ENCODE measurements around the gene SYK. TPM values are rescaled to one million over a fixed set of nuclear protein-coding genes. Genes with fewer than 3 reads are reported as not detected.

SYK gene
- total RNA-seq, 1 donor from 2014 or later, result 7.4 TPM

DNA sequence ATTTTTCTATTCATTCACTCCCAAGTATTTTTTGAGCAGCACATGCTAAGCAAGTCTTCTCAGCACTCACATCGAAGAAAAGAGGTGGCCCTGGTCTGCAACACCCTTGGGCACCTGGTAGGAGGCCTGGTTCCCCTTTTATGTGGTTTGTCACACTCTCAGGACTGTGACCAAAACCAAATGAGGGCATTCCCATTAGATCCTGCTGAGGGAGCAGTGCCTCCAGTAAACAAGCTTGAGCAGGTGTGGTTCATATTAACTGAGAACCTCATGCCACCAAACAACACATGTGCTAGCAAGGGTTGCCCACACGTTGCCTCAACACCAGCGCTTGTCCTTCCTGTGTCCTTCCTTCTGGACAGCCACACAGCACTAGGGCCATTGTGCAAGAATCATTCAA is 26.9 kb upstream of the SYK start:
- peaks cover 6% of the 10 kb centered on the region for H3K9me3 Mint-ChIP-seq (ENCODE audit: low read depth)
- H3K27ac Mint-ChIP-seq, result no peak overlapping the region
- H3K27me3 Mint-ChIP-seq, result no peaks in the 10 kb centered on the region
- DNase-seq (ENCODE audit: low spot score, unreplicated experiment), result no peak
- no peaks in the 10 kb centered on the region for H3K4me1 Mint-ChIP-seq (ENCODE audit: low read depth)
- no peaks in the 10 kb centered on the region for H3K36me3 Mint-ChIP-seq (ENCODE audit: insufficient read depth)
- no peak for TF ChIP-seq CTCF (IDR thresholded peaks at IDR 0.05; ENCODE audit: unreplicated experiment)
- no peak overlapping the region for H3K4me3 Mint-ChIP-seq (ENCODE audit: low read depth)

DNA sequence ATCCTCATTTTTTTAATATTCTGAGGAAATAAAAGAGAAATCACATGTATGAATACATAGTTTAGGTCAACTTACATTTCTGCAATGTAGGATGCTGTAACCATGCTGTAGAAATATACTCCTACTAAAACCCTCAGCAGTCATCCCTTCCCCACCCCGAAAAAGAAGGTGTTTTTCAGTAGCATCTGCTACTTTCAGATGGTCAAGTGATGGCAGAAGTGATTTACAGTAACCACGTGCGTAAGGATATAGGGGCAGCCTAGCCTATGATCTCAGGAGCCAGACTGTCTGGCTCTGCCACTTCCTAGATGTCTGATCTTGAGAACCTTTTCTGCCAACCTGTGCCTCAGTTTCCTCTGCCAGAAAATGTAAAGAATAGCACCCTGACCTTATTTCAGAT is 26.0 kb upstream of the SYK start:
- Mint-ChIP-seq H3K36me3 (ENCODE audit: insufficient read depth) (no peaks in the 10 kb centered on the region), H3K4me3 (ENCODE audit: low read depth) (no peak overlapping the region), H3K27ac (no peak overlapping the region), H3K9me3 (ENCODE audit: low read depth) (no peaks in the 10 kb centered on the region), H3K4me1 (ENCODE audit: low read depth) (no peaks in the 10 kb centered on the region), H3K27me3 (no peaks in the 10 kb centered on the region)
- DNase-seq (ENCODE audit: low spot score, unreplicated experiment), result no peak
- TF ChIP-seq CTCF (IDR thresholded peaks at IDR 0.05; ENCODE audit: unreplicated experiment), result no peak

DNA sequence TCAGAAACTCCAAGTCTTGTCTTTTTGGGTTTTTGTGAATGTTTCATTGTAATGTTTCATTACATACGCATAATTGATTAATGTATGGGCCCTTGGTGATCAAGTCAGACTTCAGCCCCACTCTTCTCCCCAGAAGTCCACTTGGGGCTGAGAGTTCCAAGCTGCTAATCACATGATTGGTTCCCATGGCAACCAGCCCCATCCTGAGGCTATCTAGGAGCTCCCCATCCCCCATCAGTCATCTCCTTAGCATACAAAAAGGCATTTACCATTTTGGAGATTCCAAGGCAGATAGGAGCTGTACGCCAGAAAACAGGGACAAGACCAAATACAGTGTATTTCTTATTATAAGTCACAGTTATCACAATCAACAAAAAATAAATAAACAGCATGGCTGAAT is 22.9 kb upstream of the SYK start:
- TF ChIP-seq CTCF (IDR thresholded peaks at IDR 0.05; ENCODE audit: unreplicated experiment), result no peak
- no peaks in the 10 kb centered on the region for H3K9me3 Mint-ChIP-seq (ENCODE audit: low read depth)
- H3K4me1 Mint-ChIP-seq (ENCODE audit: low read depth), result peaks cover 7% of the 10 kb centered on the region
- H3K4me3 Mint-ChIP-seq (ENCODE audit: low read depth), result no peak overlapping the region
- DNase-seq (ENCODE audit: low spot score, unreplicated experiment), result no peak
- H3K27me3 Mint-ChIP-seq, result no peaks in the 10 kb centered on the region
- H3K27ac Mint-ChIP-seq, result no peak overlapping the region
- H3K36me3 Mint-ChIP-seq (ENCODE audit: insufficient read depth), result no peaks in the 10 kb centered on the region

GRCh38 chr9:90783552-90783951 is 18.1 kb upstream of the SYK start:
- H3K27me3 Mint-ChIP-seq, result no peaks in the 10 kb centered on the region
- no peak overlapping the region for H3K4me3 Mint-ChIP-seq (ENCODE audit: low read depth)
- no peaks in the 10 kb centered on the region for H3K36me3 Mint-ChIP-seq (ENCODE audit: insufficient read depth)
- H3K4me1 Mint-ChIP-seq (ENCODE audit: low read depth), result peaks cover 7% of the 10 kb centered on the region
- no peak for DNase-seq (ENCODE audit: low spot score, unreplicated experiment)
- H3K27ac Mint-ChIP-seq, result peak overlapping the region; percentile 21
- H3K9me3 Mint-ChIP-seq (ENCODE audit: low read depth), result no peaks in the 10 kb centered on the region
- TF ChIP-seq CTCF (IDR thresholded peaks at IDR 0.05; ENCODE audit: unreplicated experiment), result no peak

DNA sequence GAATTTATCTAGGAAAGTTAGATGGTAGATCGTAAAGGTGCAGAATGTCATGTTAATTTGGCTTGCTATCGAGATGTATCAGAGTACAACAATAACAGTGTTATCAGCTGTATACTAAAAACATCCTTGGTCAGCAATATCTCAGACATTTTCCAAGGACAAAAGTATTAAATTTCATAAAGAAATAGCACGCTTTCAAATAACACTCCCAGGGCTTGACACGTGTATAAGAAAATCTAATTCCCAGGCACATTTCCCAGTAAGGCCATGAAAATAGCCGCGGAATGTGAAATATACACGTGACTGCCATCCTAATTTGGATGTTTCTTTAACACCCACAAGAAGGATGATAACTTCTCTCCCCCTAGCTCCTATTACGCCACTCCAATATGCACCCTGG is 17.7 kb upstream of the SYK start:
- Mint-ChIP-seq H3K4me1 (ENCODE audit: low read depth) (peaks cover 7% of the 10 kb centered on the region), H3K4me3 (ENCODE audit: low read depth) (no peak overlapping the region), H3K36me3 (ENCODE audit: insufficient read depth) (no peaks in the 10 kb centered on the region), H3K27me3 (no peaks in the 10 kb centered on the region), H3K27ac (no peak overlapping the region), H3K9me3 (ENCODE audit: low read depth) (no peaks in the 10 kb centered on the region)
- TF ChIP-seq CTCF (IDR thresholded peaks at IDR 0.05; ENCODE audit: unreplicated experiment), result no peak
- DNase-seq (ENCODE audit: low spot score, unreplicated experiment), result no peak

Measured in progenitor cell of endocrine pancreas (in vitro differentiated cells).